HepG2 (cell line): Measurements from ENCODE around the gene SAMD14. TPM values are rescaled to one million over a fixed set of nuclear protein-coding genes. Genes with fewer than 3 reads are reported as not detected.

Experiments used
- AGO1 ChIP-seq: fragments of 200-400 bp; formaldehyde crosslinking; IDR thresholded peaks from 2 replicates; pipeline ENCODE4 v1.6.1; 2017; ENCODE audit warnings: mild to moderate bottlenecking, low read depth, low read length, moderate library complexity; ENCODE audit not compliant: poor library complexity, severe bottlenecking
- FOXP4 ChIP-seq: sonication (generic); formaldehyde crosslinking; IDR thresholded peaks from 2 replicates; pipeline ENCODE4 v1.4.0; 2020; ENCODE audit warnings: missing genetic modification reagents
- GABPA ChIP-seq, 2 experiments: IDR thresholded peaks; 2 replicates each; pipeline ENCODE4 v1.6.1; 2011 to 2016; ENCODE audit warnings: low read depth in 2 of 2, low read length in 1 of 2, missing biosample characterization in 1 of 2, missing genetic modification characterization in 1 of 2
- KDM6A ChIP-seq: IDR thresholded peaks from 2 replicates; pipeline ENCODE4 v1.6.1; 2016; ENCODE audit warnings: low read depth
- LRRFIP1 ChIP-seq: sonication (generic); formaldehyde crosslinking; conservative IDR thresholded peaks from 2 replicates; pipeline ENCODE4 v1.4.0; 2020; ENCODE audit warnings: missing genetic modification reagents
- NCOA5 ChIP-seq: sonication (generic); formaldehyde crosslinking; IDR thresholded peaks from 2 replicates; pipeline ENCODE4 v1.4.0; 2020; ENCODE audit warnings: missing genetic modification reagents
- NKX3-1 ChIP-seq: sonication (generic); formaldehyde crosslinking; IDR thresholded peaks from 2 replicates; pipeline ENCODE4 v1.5.0; 2020; ENCODE audit warnings: missing genetic modification reagents
- RELA ChIP-seq: sonication (generic); formaldehyde crosslinking; IDR thresholded peaks from 2 replicates; pipeline ENCODE4 v1.4.0; 2020; ENCODE audit warnings: missing genetic modification reagents
- YEATS2 ChIP-seq: sonication (generic); formaldehyde crosslinking; IDR thresholded peaks from 2 replicates; pipeline ENCODE4 v1.4.0; 2020; ENCODE audit warnings: missing genetic modification reagents, borderline replicate concordance
- ZNF678 ChIP-seq: sonication (generic); formaldehyde crosslinking; IDR thresholded peaks from 2 replicates; pipeline ENCODE4 v1.4.0; 2020; ENCODE audit warnings: mild to moderate bottlenecking, missing genetic modification reagents
- polyA plus RNA-seq, 8 experiments: library from polyadenylated mRNA; depleted of rRNA in 3 of 8; stranded (reverse) in 7 of 8; unstranded in 1 of 8; fragments of >200 nt; fragmentation: Illumina TruSeq in 4 of 8; extraction: Trizol in 4 of 8; gene quantifications; 2 replicates each; pipeline versions ENCODE4 v1.2.1 to v1.2.3, GENCODE V29; 2011 to 2016; ENCODE audit warnings: low read depth in 4 of 8, missing spikeins in 1 of 8, mixed read lengths in 1 of 8; ENCODE audit not compliant: insufficient read depth in 1 of 8
- total RNA-seq, 5 experiments: library from RNA; depleted of rRNA; stranded (reverse); fragments of >200 nt; fragmentation: Illumina TruSeq; extraction: Trizol; gene quantifications; 2 replicates each; pipeline ENCODE4 v1.2.3, GENCODE V29; 2016; ENCODE audit warnings: low read depth in 1 of 5
- TF ChIP-seq, protein P1 (sequence below): sonication (generic); formaldehyde crosslinking; IDR thresholded peaks from 2 replicates; pipeline ENCODE4 v1.9.0; 2022; ENCODE audit warnings: missing genetic modification reagents, mild to moderate bottlenecking, borderline replicate concordance
- TF ChIP-seq, protein P2 (sequence below): sonication (generic); formaldehyde crosslinking; IDR thresholded peaks from 2 replicates; pipeline ENCODE4 v1.5.0; 2020; ENCODE audit warnings: mild to moderate bottlenecking, missing genetic modification reagents
- TF ChIP-seq, protein P3 (sequence below): sonication (generic); formaldehyde crosslinking; IDR thresholded peaks from 2 replicates; pipeline ENCODE4 v1.8.0; 2022; ENCODE audit warnings: mild to moderate bottlenecking, missing genetic modification reagents, moderate library complexity
- TF ChIP-seq, protein P4 (sequence below): sonication (generic); formaldehyde crosslinking; IDR thresholded peaks from 2 replicates; pipeline ENCODE4 v1.4.0; 2020; ENCODE audit warnings: missing genetic modification reagents, borderline replicate concordance

The SAMD14 gene
- total and polyA plus RNA-seq, 2 of the 13 experiments (the other 11 are each of a cell fraction or from before 2014, with no cell fraction given) = 0.07 to 0.22 TPM

- TF ChIP-seq LRRFIP1 (CRISPR knock-in tag) = no peak
- TF ChIP-seq, protein P1, sequence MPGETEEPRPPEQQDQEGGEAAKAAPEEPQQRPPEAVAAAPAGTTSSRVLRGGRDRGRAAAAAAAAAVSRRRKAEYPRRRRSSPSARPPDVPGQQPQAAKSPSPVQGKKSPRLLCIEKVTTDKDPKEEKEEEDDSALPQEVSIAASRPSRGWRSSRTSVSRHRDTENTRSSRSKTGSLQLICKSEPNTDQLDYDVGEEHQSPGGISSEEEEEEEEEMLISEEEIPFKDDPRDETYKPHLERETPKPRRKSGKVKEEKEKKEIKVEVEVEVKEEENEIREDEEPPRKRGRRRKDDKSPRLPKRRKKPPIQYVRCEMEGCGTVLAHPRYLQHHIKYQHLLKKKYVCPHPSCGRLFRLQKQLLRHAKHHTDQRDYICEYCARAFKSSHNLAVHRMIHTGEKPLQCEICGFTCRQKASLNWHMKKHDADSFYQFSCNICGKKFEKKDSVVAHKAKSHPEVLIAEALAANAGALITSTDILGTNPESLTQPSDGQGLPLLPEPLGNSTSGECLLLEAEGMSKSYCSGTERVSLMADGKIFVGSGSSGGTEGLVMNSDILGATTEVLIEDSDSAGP (CRISPR knock-in tag) = peak; percentile 44; the same call in 1 of the 2 replicates
- TF ChIP-seq NKX3-1 = no peak; the same call in 1 of the 2 replicates
- TF ChIP-seq GABPA (IDR thresholded peaks at IDR 0.05; ENCODE audit: low read depth, low read length) = peak; percentile 17; the same call in 1 of the 2 replicates
- TF ChIP-seq GABPA (CRISPR knock-in tag; IDR thresholded peaks at IDR 0.05; ENCODE audit: low read depth) = no peak
- no peak for TF ChIP-seq NCOA5 (CRISPR knock-in tag)
- TF ChIP-seq ZNF678 (CRISPR knock-in tag) = no peak
- peak; percentile 28 for TF ChIP-seq AGO1
- TF ChIP-seq KDM6A = no peak
- TF ChIP-seq YEATS2 (CRISPR knock-in tag) = no peak
- no peak for TF ChIP-seq FOXP4 (CRISPR knock-in tag)
- TF ChIP-seq RELA (CRISPR knock-in tag) = no peak
- TF ChIP-seq, protein P2, sequence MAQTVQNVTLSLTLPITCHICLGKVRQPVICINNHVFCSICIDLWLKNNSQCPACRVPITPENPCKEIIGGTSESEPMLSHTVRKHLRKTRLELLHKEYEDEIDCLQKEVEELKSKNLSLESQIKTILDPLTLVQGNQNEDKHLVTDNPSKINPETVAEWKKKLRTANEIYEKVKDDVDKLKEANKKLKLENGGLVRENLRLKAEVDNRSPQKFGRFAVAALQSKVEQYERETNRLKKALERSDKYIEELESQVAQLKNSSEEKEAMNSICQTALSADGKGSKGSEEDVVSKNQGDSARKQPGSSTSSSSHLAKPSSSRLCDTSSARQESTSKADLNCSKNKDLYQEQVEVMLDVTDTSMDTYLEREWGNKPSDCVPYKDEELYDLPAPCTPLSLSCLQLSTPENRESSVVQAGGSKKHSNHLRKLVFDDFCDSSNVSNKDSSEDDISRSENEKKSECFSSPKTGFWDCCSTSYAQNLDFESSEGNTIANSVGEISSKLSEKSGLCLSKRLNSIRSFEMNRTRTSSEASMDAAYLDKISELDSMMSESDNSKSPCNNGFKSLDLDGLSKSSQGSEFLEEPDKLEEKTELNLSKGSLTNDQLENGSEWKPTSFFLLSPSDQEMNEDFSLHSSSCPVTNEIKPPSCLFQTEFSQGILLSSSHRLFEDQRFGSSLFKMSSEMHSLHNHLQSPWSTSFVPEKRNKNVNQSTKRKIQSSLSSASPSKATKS = no peak
- TF ChIP-seq, protein P3, sequence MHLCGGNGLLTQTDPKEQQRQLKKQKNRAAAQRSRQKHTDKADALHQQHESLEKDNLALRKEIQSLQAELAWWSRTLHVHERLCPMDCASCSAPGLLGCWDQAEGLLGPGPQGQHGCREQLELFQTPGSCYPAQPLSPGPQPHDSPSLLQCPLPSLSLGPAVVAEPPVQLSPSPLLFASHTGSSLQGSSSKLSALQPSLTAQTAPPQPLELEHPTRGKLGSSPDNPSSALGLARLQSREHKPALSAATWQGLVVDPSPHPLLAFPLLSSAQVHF (CRISPR knock-in tag) = 0 out of 2 replicates have a peak, but pooled peaks have one; percentile 37
- TF ChIP-seq, protein P4, sequence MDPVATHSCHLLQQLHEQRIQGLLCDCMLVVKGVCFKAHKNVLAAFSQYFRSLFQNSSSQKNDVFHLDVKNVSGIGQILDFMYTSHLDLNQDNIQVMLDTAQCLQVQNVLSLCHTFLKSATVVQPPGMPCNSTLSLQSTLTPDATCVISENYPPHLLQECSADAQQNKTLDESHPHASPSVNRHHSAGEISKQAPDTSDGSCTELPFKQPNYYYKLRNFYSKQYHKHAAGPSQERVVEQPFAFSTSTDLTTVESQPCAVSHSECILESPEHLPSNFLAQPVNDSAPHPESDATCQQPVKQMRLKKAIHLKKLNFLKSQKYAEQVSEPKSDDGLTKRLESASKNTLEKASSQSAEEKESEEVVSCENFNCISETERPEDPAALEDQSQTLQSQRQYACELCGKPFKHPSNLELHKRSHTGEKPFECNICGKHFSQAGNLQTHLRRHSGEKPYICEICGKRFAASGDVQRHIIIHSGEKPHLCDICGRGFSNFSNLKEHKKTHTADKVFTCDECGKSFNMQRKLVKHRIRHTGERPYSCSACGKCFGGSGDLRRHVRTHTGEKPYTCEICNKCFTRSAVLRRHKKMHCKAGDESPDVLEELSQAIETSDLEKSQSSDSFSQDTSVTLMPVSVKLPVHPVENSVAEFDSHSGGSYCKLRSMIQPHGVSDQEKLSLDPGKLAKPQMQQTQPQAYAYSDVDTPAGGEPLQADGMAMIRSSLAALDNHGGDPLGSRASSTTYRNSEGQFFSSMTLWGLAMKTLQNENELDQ (CRISPR knock-in tag) = no peak
Observed at GRCh38 chr17:50149417-50150353, 19.7 kb upstream of the SAMD14 start (continued).
